Stomach (tissue), 9 donors: ENCODE measurements around the gene BAG3. TPM values are rescaled to one million over a fixed set of nuclear protein-coding genes. Genes with fewer than 3 reads are reported as not detected.

Source experiments
- DNase-seq, 2 donors: peaks; one replicate each; pipeline versions ENCODE4 v3.0.0 to v3.0.0-alpha.2; 2013 to 2019
- H3K27ac ChIP-seq, 5 donors: fragments of 200-600 bp in 4 of 5; sonication (generic) in 4 of 5; one replicate each; pipeline ENCODE4 v1.5.1; 2013 to 2019; ENCODE audit warnings: mild to moderate bottlenecking in 1 of 5, moderate library complexity in 1 of 5
- H3K27me3 ChIP-seq, 3 donors: fragments of 200-600 bp; sonication (generic); one replicate each; pipeline ENCODE4 v1.5.1; 2017 to 2019; ENCODE audit warnings: mixed run types in 1 of 3
- H3K36me3 ChIP-seq, 4 donors: fragments of 200-600 bp; sonication (generic); 1 replicate in 3 of 4; 2 replicates in 1 of 4; pipeline ENCODE4 v1.5.1; 2016 to 2019
- H3K4me1 ChIP-seq, 4 donors: fragments of 200-600 bp; sonication (generic); one replicate each; pipeline ENCODE4 v1.5.1; 2016 to 2019
- H3K4me3 ChIP-seq, 4 donors: fragments of 200-600 bp; sonication (generic) in 3 of 4; one replicate each; pipeline ENCODE4 v1.5.1; 2016 to 2019; ENCODE audit warnings: mild to moderate bottlenecking in 1 of 4
- H3K9me3 ChIP-seq, 4 donors: fragments of 200-600 bp; sonication (generic); one replicate each; pipeline ENCODE4 v1.5.1; 2016 to 2019
- CTCF ChIP-seq, 7 experiments: fragments of 450-650 bp in 4 of 7; fragments of 200-600 bp in 3 of 7; sonication (generic) in 3 of 7; IDR thresholded peaks; one replicate each; pipeline ENCODE4 v1.5.1; 2016 to 2019; ENCODE audit warnings: antibody characterized with exemption in 7 of 7, control low read depth in 2 of 7, mild to moderate bottlenecking in 1 of 7
- EP300 ChIP-seq: sonication (generic); formaldehyde crosslinking; IDR thresholded peaks from one replicate; pipeline ENCODE4 v1.6.1; 2017; ENCODE audit warnings: antibody characterized with exemption
- POLR2A ChIP-seq, 4 donors: fragments of 450-650 bp; IDR thresholded peaks; one replicate each; pipeline ENCODE4 v1.6.1; 2016; ENCODE audit warnings: antibody characterized with exemption in 4 of 4, control low read depth in 2 of 4, mild to moderate bottlenecking in 1 of 4, moderate library complexity in 1 of 4
- POLR2AphosphoS5 ChIP-seq, 3 donors: sonication (generic); formaldehyde crosslinking; IDR thresholded peaks; one replicate each; pipeline ENCODE4 v1.6.1; 2016; ENCODE audit warnings: antibody characterized with exemption in 3 of 3
- WGBS, 5 donors: extraction: QIAGEN DNeasy Blood & Tissue Kit in 3 of 5; methylation state at CpG; one replicate each; pipeline versions ENCODE4 v1.1.5 to v1.1.7; 2013 to 2018; 5-methylcytosine and 5-hydroxymethylcytosine counted together
- intact Hi-C: fragments of 100-400 bp; cut with DNase I; formaldehyde crosslinking; loops from one replicate; pipeline ENCODE4 v1.15.1; 2023; ENCODE audit warnings: low total_unique reads
- polyA plus RNA-seq, 3 donors: library from polyadenylated mRNA; stranded (reverse); fragments of 200-250 nt; gene quantifications; one replicate each; pipeline ENCODE4 v1.2.3, GENCODE V29; 2013
- total RNA-seq, 5 donors: library from RNA; depleted of rRNA; stranded (reverse); fragments of >200 nt; gene quantifications; one replicate each; pipeline versions ENCODE4 v1.1.0 to v1.2.3, GENCODE V29; 2014 to 2016
- donor health status: healthy with polysubstance abuse.
- donor health status: Bipolar disorder and iron deficiency.
- donor health status: healthy.

BAG3 gene
- total and polyA plus RNA-seq, 8 donors = 8.4 to 113 (median 27.3) TPM

GRCh38 chr10:119677904-119678755 lies 26.9 kb downstream of the BAG3 start:
- intact Hi-C loops = no loop called here

DNA sequence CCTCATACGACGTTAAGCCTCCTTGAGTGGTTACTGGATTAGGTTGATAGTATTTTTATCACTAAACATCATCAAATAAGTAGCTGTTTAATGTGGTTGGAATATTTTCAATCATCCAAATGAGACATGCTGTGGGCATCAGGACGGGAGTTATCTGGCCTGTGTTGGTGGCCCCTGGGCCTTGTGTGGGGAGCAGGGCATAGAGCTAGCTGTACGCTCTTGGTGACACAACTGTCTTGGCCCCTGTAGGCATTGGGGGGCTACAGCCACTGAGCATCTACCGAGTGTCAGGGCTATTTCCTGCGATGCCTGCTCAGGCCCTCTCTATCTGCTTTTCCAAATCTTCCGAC lies 28.3 kb downstream of the BAG3 start:
- no peaks in the 10 kb centered on the region for H3K27me3 ChIP-seq
- 77 to 100% (median 87%) methylated on average over 6 to 7 of the region's 7 CpGs for WGBS, 5 donors
- peak overlapping the region in 3 of 5 donors; percentile 39 to 75 (median 67) for H3K27ac ChIP-seq
- no peak for TF ChIP-seq EP300
- no peak for TF ChIP-seq CTCF (IDR thresholded peaks at IDR 0.05)
- no peak for TF ChIP-seq POLR2AphosphoS5 (IDR thresholded peaks at IDR 0.05)
- no peak for TF ChIP-seq POLR2A (IDR thresholded peaks at IDR 0.05)
- no peak overlapping the region for H3K4me3 ChIP-seq
- DNase-seq = no peak
- intact Hi-C loops = no loop called here
- no peaks in the 10 kb centered on the region for H3K9me3 ChIP-seq
- H3K4me1 ChIP-seq = peaks cover 4 to 42% (median 13%) of the 10 kb centered on the region in 4 donors
- H3K36me3 ChIP-seq = peaks cover 22 to 39% (median 37%) of the 10 kb centered on the region in 4 donors

More at GRCh38 chr10:119677904-119678755, 26.9 kb downstream of the BAG3 start:
- Histone ChIP-seq H3K36me3 (peaks cover 35 to 52% (median 50%) of the 10 kb centered on the region in 4 donors), H3K4me3 (no peak overlapping the region), H3K9me3 (no peaks in the 10 kb centered on the region), H3K27me3 (no peaks in the 10 kb centered on the region), H3K4me1 (peaks cover 4 to 42% (median 13%) of the 10 kb centered on the region in 4 donors), H3K27ac (peak overlapping the region in 3 of 5 donors; percentile 55 to 75 (median 67))
- DNase-seq = no peak
- TF ChIP-seq POLR2A (IDR thresholded peaks at IDR 0.05) (no peak), CTCF (IDR thresholded peaks at IDR 0.05) (no peak), EP300 (no peak), POLR2AphosphoS5 (IDR thresholded peaks at IDR 0.05) (no peak)
- 91 to 96% (median 92%) methylated on average over 13 of the region's 13 CpGs for WGBS, 5 donors

GRCh38 chr10:119680050-119680449 lies 28.9 kb downstream of the BAG3 start:
- no peaks in the 10 kb centered on the region for H3K27me3 ChIP-seq

More at GRCh38 chr10:119680050-119680449, 28.9 kb downstream of the BAG3 start:
- Histone ChIP-seq H3K4me3 (no peak overlapping the region), H3K4me1 (peaks cover 4 to 42% (median 13%) of the 10 kb centered on the region in 4 donors), H3K27ac (peak overlapping the region in 3 of 5 donors; percentile 39 to 75 (median 67)), H3K9me3 (no peaks in the 10 kb centered on the region), H3K36me3 (peaks cover 20 to 33% (median 31%) of the 10 kb centered on the region in 4 donors)
- DNase-seq = no peak
- WGBS, 5 donors = 63 to 75% (median 70%) methylated on average over 4 of the region's 4 CpGs
- intact Hi-C loops = no loop called here
- TF ChIP-seq EP300 (no peak), CTCF (IDR thresholded peaks at IDR 0.05) (no peak), POLR2AphosphoS5 (IDR thresholded peaks at IDR 0.05) (no peak), POLR2A (IDR thresholded peaks at IDR 0.05) (no peak)
